RKO (cell line): ENCODE measurements around the gene ARAF.
"Not testable (repeated sequence)": the region's sequence is repeated elsewhere in the genome, so short reads cannot be mapped to it uniquely, and the experiment has no call there.

ENCODE experiments used
- DNase-seq: peaks from one replicate; pipeline ENCODE4 v3.0.0-alpha.2; 2016; ENCODE audit warnings: low spot score

Gene ARAF

GRCh38 chrX:47560934-47561658, at the start of gene ARAF:
Gene ARAF (plus strand): TSS chrX:47561205. CDS start chrX:47562968, 1,763 bp downstream.
- peak; percentile 97 for DNase-seq

DNA sequence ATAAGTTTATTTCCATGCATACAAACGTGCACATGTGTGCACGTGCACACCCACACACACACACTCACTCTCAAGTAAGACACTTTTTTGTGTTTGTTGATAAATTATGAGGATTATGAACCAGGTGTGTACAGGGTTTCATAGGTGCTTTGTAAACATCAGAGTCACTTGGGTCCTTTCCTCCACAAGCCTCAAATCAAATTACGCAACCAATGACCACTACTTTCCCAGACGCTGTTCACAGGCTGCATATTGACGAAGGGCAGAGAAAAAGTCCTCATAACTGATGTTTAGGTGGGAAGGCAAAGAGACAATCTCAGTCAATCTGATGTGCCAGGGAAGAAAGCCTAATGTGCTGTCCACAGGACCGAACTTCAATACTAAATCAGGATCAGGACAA, 48.6 kb upstream of the ARAF start:
- not testable (repeated sequence) for DNase-seq

- not testable (repeated sequence) for DNase-seq
Observed at GRCh38 chrX:47513034-47513965, 47.7 kb upstream of the ARAF start.

DNA sequence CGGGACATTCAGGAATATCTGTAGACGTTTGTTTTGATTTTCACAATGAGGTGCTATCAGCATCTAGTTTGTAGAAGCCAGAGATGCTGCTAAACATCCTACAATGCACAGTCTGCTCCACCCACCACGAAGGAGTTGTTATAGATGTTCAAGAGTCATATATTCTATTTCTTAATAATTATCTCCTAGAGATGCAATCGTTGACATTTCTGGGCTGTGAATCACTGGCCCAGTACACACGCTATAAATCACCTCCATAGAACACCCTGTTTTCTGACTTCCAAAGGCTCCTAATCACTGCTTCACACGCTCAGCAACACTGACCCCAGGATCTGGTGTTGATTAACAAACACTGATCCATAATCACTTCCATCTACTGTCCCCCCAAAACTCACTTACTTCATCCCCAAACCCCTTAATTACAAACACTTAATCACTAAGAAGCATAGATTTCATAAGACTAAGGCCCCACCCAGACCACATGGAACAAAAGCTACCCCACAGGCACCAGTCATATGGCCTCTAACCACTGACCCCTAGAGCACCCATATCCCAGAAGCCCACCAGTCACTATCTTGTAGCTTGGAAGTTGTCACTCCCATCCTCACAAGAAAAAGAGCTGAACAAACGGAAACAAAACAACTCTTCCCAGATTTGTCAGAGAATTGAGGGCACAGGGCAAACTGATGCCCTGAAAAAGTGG, 46.3 kb upstream of the ARAF start:
- no peak for DNase-seq

DNA sequence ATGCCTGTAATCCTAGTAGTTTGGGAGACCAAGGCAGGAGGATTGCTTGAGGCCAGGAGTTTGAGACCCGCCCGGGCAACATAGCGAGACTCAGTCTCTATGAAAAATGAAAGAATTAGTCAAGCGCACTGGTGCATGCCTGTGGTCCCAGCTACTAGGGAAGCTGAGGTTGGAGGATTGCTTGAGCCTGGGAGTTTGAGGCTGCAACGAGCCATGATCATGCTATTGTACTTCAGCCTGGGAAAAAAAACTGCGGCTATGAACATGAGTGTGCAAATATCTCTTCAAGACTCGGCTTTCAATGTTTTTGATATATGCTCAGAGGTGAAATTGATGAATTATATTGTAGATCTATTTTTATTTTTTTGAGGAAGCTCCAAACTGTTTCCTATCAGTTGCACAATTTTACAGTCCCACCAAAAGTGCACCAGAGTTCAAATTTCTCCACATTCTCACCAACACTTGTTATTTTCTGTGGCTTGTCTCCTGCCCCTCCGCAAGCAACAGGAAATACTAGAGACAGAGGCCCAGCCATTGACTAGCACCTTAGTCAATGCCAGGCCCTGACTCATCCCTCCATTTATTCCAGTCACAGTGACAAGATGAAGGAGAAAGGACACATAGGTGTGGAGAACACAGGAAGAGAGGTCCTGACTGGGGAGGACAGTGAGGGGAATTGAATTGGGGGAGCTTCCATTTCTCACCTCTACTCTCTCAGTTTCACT, 44.9 kb upstream of the ARAF start:
- DNase-seq, result peak; percentile 77

GRCh38 chrX:47518144-47518543, 42.9 kb upstream of the ARAF start:
- no peak for DNase-seq

GRCh38 chrX:47523297-47523696, 37.7 kb upstream of the ARAF start:
- peak; percentile 69 for DNase-seq

DNA sequence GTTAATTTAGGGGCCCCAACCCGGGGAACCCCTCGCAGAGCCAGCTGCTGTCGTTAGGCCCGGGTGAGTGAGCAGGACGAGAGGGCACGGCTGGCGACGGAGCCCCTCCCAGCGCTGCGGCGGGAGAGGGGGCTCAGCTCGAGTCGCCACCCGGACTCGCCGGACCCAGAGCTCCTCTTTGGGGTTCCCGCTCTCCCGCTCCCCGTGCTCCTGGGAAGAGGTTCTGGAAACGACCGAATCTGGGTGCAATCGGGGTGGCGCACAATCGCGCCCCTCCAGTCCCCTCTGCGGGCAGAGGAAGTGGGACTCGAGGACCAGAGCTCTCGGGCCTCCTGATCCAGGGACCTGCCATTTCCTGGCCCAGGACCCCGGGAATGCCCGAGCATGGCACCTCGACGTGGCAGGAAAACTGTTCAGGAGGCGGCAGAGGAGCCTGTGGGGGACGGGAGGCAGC, 37.3 kb upstream of the ARAF start:
- DNase-seq, result no peak

DNA sequence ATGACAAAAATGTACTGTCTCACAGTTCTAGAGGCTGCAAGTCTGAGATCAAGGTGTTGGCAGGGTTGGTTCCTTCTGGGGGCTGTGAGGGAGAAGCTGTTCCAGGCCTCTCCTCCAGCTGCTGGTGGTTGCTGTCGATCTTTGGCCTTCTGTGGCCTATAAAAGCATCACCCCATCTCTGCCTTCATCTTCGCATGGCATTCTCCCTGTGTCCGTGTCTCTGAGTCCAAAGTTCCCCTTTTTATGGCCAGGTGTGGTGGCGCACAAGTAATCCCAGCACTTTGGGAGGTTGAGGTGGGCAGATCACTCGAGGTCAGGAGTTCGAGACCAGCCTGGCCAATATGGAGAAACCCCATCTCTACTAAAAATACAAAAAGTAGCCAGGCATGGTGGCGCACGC, 31.5 kb upstream of the ARAF start:
- DNase-seq, result no peak

- no peak for DNase-seq
Observed at GRCh38 chrX:47530049-47530448, 31.0 kb upstream of the ARAF start.

DNA sequence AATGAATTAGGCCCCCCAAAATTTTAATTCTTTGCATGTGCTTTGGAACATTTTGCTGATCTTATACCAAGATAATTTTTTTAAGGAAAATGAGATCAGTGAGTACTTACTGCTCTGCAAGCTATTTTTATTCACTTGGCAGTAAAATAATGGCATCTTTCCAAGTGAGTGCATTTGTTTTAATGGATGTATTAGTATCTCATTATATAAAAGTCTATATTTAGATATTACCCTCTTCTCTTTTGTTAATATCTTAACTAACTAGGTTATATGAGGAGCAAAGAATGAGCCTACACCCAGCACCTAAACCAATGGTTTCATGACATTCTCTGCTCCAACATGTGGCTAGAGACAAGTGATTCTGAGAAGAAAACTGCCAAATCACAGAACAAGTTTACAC, 21.1 kb upstream of the ARAF start:
- DNase-seq, result no peak

DNA sequence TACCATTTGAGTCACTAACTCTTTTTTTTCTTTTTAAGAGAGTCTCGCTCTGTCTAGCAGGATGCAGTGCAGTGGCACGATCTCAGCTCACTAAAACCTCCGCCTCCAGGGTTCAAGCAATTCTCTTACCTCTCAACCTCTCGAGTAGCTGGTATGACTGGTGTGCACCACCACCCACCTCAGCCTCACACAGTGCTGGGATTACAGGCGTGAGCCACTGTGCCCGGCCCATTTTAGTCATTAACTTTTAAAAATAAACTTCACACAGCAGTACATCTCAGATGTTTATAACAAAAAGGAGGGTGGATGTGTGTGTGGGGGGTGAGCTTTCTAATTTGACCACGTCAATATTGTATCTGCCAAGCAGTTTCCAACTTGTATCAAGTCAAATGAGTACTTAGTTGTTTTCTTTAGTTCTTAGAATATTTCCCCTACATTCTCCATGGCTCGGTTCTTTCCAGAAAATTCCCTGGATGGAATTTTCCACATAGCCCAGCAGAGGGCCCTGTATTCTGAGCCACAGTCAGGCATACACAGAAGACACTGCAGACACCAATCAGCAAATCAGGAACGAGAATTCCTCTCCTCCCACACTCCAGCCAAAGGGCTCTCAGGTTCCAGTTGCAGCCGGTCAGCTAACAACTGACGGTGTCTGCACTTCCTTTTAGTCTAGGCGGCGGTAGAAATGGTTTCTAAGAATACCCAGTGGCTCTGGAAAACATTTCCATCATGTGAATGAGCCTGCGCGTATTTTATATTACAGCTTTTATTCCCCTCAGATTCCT, 20.1 kb upstream of the ARAF start:
- DNase-seq, result peak; percentile 96

DNA sequence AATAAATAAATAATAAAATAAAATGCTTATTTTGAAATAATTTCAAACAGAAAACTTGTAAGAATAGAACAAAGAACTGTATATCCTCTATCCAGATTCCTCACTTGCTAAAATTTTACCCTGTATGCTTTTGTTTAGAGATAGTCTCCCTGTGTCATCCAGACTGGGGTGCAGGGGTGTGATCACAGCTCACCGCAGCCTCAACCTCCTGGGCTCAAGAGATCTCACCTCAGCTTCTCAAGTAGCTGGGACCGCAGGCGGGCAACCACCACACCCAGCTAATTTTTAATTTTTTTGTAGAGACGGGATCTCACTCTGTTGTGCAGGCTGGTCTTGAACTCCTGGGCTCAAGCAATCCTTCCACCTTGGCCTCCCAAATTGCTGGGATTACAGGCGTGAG, 17.5 kb upstream of the ARAF start:
- DNase-seq, result no peak

- DNase-seq, result peak; percentile 94
Observed at GRCh38 chrX:47556045-47556623, 4.9 kb upstream of the ARAF start.

- no peak for DNase-seq
Observed at GRCh38 chrX:47558436-47558835, 2.6 kb upstream of the ARAF start.

- no peak for DNase-seq
Observed at GRCh38 chrX:47560179-47560933, 649 bp upstream of the ARAF start.

- no peak for DNase-seq
Observed at GRCh38 chrX:47561659-47562151, 700 bp downstream of the ARAF start.

DNA sequence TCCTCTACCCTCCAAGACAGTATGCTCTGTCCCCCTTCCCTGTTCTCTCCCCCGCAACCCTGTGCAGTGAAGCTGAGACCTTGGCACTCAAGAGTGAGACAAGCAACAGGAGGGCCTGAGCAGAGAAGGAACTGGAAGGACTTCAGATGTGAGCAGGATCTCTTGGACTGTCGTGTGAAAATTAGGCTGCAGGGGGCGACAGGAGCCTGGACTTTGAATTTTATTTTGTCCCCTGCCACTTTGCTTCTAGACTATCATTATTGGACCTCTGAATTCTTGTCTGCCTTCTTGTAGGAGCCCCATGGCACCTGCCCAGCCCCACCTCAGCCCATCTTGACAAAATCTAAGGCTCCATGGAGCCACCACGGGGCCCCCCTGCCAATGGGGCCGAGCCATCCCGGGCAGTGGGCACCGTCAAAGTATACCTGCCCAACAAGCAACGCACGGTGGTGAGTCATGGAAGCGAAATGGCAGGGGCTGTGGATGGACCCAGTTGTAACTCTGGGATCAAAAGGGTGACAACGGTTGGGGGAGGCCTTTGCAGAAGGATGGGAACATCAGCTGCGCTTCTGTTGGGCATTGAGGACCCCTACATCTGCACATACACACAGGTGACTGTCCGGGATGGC, 1.7 kb downstream of the ARAF start:
- peak; percentile 42 for DNase-seq

GRCh38 chrX:47563801-47564315, 2.9 kb downstream of the ARAF start:
- DNase-seq, result no peak
